Thyroid gland (tissue), 4 donors: ENCODE results near the gene NCAN. TPM values are rescaled to one million over a fixed set of nuclear protein-coding genes. Genes with fewer than 3 reads are reported as not detected.

Experiments used
- DNase-seq, 2 donors: peaks; one replicate each; pipeline ENCODE4 v3.0.0-alpha.2; 2019
- H3K27ac ChIP-seq, 3 donors: fragments of 200-600 bp; sonication (generic); 1 replicate in 2 of 3; 2 replicates in 1 of 3; pipeline ENCODE4 v1.5.1; 2016 to 2019; ENCODE audit warnings: mild to moderate bottlenecking in 1 of 3, moderate library complexity in 1 of 3
- H3K27me3 ChIP-seq: fragments of 200-600 bp; sonication (generic); one replicate; pipeline ENCODE4 v1.5.1; 2019
- H3K36me3 ChIP-seq, 2 donors: fragments of 200-600 bp; sonication (generic); one replicate each; pipeline ENCODE4 v1.5.1; 2016 to 2019
- H3K4me1 ChIP-seq, 2 donors: fragments of 200-600 bp; sonication (generic); one replicate each; pipeline ENCODE4 v1.5.1; 2017 to 2019
- H3K4me3 ChIP-seq, 3 donors: fragments of 200-600 bp; sonication (generic); replicated peaks in 1 of 3; 1 replicate in 2 of 3; 2 replicates in 1 of 3; pipeline ENCODE4 v1.5.1; 2016; ENCODE audit warnings: mild to moderate bottlenecking in 1 of 3
- H3K9me3 ChIP-seq: fragments of 200-600 bp; sonication (generic); one replicate; pipeline ENCODE4 v1.5.1; 2017
- CTCF ChIP-seq, 6 experiments: fragments of 200-600 bp in 3 of 6; fragments of 450-650 bp in 3 of 6; sonication (generic) in 3 of 6; IDR thresholded peaks; one replicate each; pipeline ENCODE4 v1.5.1; 2016 to 2019; ENCODE audit warnings: antibody characterized with exemption in 6 of 6, mild to moderate bottlenecking in 2 of 6, inconsistent platforms in 1 of 6, moderate library complexity in 1 of 6
- POLR2A ChIP-seq, 2 donors: fragments of 450-650 bp; IDR thresholded peaks; one replicate each; pipeline ENCODE4 v1.6.1; 2017; ENCODE audit warnings: antibody characterized with exemption in 2 of 2, mild to moderate bottlenecking in 2 of 2, moderate library complexity in 1 of 2
- WGBS, 2 donors: methylation state at CpG; one replicate each; pipeline ENCODE4 v1.1.5; 2017; 5-methylcytosine and 5-hydroxymethylcytosine counted together
- intact Hi-C: fragments of 100-400 bp; cut with DNase I; formaldehyde crosslinking; loops from one replicate; pipeline ENCODE4 v1.15.1; 2023
- total RNA-seq, 4 donors: library from RNA; depleted of rRNA; stranded (reverse); fragments of >200 nt; gene quantifications; one replicate each; pipeline ENCODE4 v1.2.3, GENCODE V29; 2016

NCAN gene
- total RNA-seq, 4 donors from 2014 or later: 0.44 TPM; not detected in 3

- intact Hi-C loops: no loop called here
- DNase-seq: no peak
- TF ChIP-seq POLR2A (IDR thresholded peaks at IDR 0.05) (no peak), CTCF (IDR thresholded peaks at IDR 0.05) (no peak)
These were observed 9.8 kb upstream of the NCAN start for GRCh38 chr19:19201697-19202630.

DNA sequence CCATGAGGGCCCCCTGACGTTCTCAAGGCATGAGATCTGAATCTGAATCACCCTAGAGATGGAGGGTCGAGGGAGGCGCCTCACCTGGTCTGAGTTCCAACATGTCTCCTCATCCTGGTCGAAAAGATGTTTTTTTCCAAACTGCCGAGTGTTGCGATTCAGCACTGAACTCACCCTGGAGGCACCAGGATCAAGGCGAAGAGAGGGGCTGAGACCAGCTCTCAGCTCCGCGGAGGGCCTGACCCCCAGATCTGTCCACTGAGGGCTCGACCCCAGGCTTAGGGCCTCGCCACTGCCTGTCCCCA, 9.1 kb upstream of the NCAN start:
- 21 to 32% methylated on average over 6 to 11 of the region's 11 CpGs for WGBS, 2 donors

More at GRCh38 chr19:19201697-19202630, 9.8 kb upstream of the NCAN start:
- Histone ChIP-seq H3K4me1 (peaks cover 8 to 22% of the 10 kb centered on the region in 2 donors), H3K27me3 (no peaks in the 10 kb centered on the region), H3K9me3 (no peaks in the 10 kb centered on the region), H3K4me3 (peak overlapping the region in 2 of 3 donors; percentile 60 to 65), H3K27ac (no peak overlapping the region), H3K36me3 (peaks cover 15 to 30% of the 10 kb centered on the region in 2 donors)
- 83 to 86% methylated on average over 16 to 17 of the region's 19 CpGs for WGBS, 2 donors

DNA sequence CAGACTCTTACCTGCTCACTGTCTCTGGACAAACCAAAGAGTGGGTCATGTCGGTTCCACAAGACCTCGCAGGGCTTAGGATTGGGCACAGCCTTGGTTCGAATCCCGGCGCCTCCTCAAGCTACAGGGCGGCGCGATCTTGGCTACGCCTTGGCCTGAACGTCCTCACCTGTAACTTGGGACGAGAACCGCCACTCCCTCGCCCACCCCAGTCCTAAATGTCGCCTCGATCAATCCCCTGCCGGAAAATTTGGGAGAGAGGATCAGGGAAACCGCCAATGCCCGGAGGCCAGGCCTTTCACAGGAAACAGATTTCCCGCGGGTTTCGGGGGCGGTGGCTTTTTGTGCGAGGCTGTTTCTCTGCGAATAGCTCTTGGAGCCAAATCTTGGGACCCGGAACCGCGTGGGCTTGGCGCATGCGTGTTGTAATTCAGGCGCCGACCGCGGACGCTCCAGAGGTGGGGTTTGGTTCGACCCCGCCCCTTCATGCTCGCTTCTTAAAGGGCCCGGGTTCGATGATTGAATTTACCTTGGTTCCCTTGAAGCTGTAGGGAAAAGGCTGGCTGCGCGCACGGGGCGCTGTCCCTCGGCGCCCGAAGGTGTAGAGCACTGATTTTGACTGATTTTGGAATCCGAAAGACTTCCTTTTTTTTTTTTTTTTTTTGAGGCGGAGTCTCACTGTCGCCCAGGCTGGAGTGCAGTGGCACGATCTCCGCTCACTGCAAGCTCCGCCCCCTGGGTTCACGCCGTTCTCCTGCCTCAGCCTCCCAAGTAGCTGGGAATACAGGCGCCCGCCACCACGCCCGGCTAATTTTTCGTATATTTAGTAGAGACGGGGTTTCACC, 8.5 kb upstream of the NCAN start, which contains the start of gene NR2C2AP:
NR2C2AP (minus strand) TSS at position 403 of the 845 bp plus-strand sequence; CDS start at position 49, 354 bp downstream.
- H3K27ac ChIP-seq: peak within 1 kb of the TSS; percentile 48 to 70 (median 58)
- no peaks in the 10 kb centered on the region for H3K9me3 ChIP-seq
- peaks cover 8 to 22% of the 10 kb centered on the region in 2 donors for H3K4me1 ChIP-seq
- 7 to 14% methylated on average over 36 to 59 of the region's 60 CpGs for WGBS, 2 donors
- intact Hi-C loops: no loop called here
- TF ChIP-seq CTCF (IDR thresholded peaks at IDR 0.05) (peak in 1 of 6 experiments; percentile 18), POLR2A (IDR thresholded peaks at IDR 0.05) (peak in 1 of 2 donors; percentile 24)
- no peaks in the 10 kb centered on the region for H3K27me3 ChIP-seq
- H3K36me3 ChIP-seq: peaks cover 8 to 20% of the 10 kb centered on the region in 2 donors
- peak within 1 kb of the TSS; percentile 52 to 65 (median 60) for H3K4me3 ChIP-seq
- DNase-seq: peak; percentile 92 to 93

More for the DNA sequence above, 9.1 kb upstream of the NCAN start:
- no peak for DNase-seq
- peak overlapping the region; percentile 48 to 70 (median 58) for H3K27ac ChIP-seq
- intact Hi-C loops: no loop called here
- H3K4me1 ChIP-seq: peaks cover 8 to 22% of the 10 kb centered on the region in 2 donors
- H3K27me3 ChIP-seq: no peaks in the 10 kb centered on the region
- peaks cover 8 to 24% of the 10 kb centered on the region in 2 donors for H3K36me3 ChIP-seq
- H3K4me3 ChIP-seq: peak overlapping the region in 2 of 3 donors; percentile 60 to 65
- TF ChIP-seq CTCF (IDR thresholded peaks at IDR 0.05) (no peak), POLR2A (IDR thresholded peaks at IDR 0.05) (no peak)
- H3K9me3 ChIP-seq: no peaks in the 10 kb centered on the region

GRCh38 chr19:19204181-19204580, 7.6 kb upstream of the NCAN start:
- Histone ChIP-seq H3K4me1 (peaks cover 8 to 22% of the 10 kb centered on the region in 2 donors), H3K27ac (no peak overlapping the region), H3K36me3 (peaks cover under 1 to 11% of the 10 kb centered on the region in 2 donors), H3K27me3 (no peaks in the 10 kb centered on the region), H3K4me3 (no peak overlapping the region), H3K9me3 (no peaks in the 10 kb centered on the region)
- intact Hi-C loops: no loop called here
- no peak for TF ChIP-seq CTCF (IDR thresholded peaks at IDR 0.05)
- no peak for TF ChIP-seq POLR2A (IDR thresholded peaks at IDR 0.05)
- no peak for DNase-seq
- 76 to 80% methylated on average over 13 of the region's 13 CpGs for WGBS, 2 donors
